GM19397 (cell line): Measurements from ENCODE around the gene LHFPL6.

Experiments used
- ATAC-seq: cut with Tn5 transposase; IDR thresholded peaks from one replicate; pipeline ENCODE4 v1.9.1; 2021; ENCODE audit warnings: mild to moderate bottlenecking, moderate library complexity; ENCODE audit not compliant: unreplicated experiment

LHFPL6 gene

GRCh38 chr13:39521701-39522100 lies 81.3 kb downstream of the LHFPL6 start:
- ATAC-seq = no peak

GRCh38 chr13:39516096-39516495 lies 86.9 kb downstream of the LHFPL6 start:
- no peak for ATAC-seq

GRCh38 chr13:39515224-39515714 lies 87.7 kb downstream of the LHFPL6 start:
- ATAC-seq = no peak

GRCh38 chr13:39512687-39513086 lies 90.3 kb downstream of the LHFPL6 start:
- no peak for ATAC-seq

- peak; percentile 89 for ATAC-seq
Observed at GRCh38 chr13:39510316-39510695, 92.7 kb downstream of the LHFPL6 start.

GRCh38 chr13:39509616-39510315 lies 93.2 kb downstream of the LHFPL6 start:
- ATAC-seq = peak; percentile 19

- no peak for ATAC-seq
Observed at GRCh38 chr13:39506559-39507390, 96.2 kb downstream of the LHFPL6 start.

- no peak for ATAC-seq
Observed at GRCh38 chr13:39505151-39505550, 97.8 kb downstream of the LHFPL6 start.

- ATAC-seq = no peak
Observed at GRCh38 chr13:39503048-39503447, 99.9 kb downstream of the LHFPL6 start.

- ATAC-seq = no peak
Observed at GRCh38 chr13:39501702-39502324, 101.2 kb downstream of the LHFPL6 start.

- ATAC-seq = no peak
Observed at GRCh38 chr13:39499604-39500003, 103.4 kb downstream of the LHFPL6 start.

GRCh38 chr13:39498471-39499114 lies 104.4 kb downstream of the LHFPL6 start:
- no peak for ATAC-seq

GRCh38 chr13:39496506-39496905 lies 106.5 kb downstream of the LHFPL6 start:
- ATAC-seq = no peak

GRCh38 chr13:39494633-39495032 lies 108.4 kb downstream of the LHFPL6 start:
- no peak for ATAC-seq

GRCh38 chr13:39494006-39494405 lies 109.0 kb downstream of the LHFPL6 start:
- ATAC-seq = no peak

GRCh38 chr13:39490136-39490535 lies 112.9 kb downstream of the LHFPL6 start:
- ATAC-seq = no peak

GRCh38 chr13:39486758-39487157 lies 116.2 kb downstream of the LHFPL6 start:
- ATAC-seq = no peak

GRCh38 chr13:39485314-39485700 lies 117.7 kb downstream of the LHFPL6 start:
- ATAC-seq = no peak

GRCh38 chr13:39484506-39485313 lies 118.3 kb downstream of the LHFPL6 start:
- no peak for ATAC-seq

GRCh38 chr13:39483326-39483725 lies 119.7 kb downstream of the LHFPL6 start:
- ATAC-seq = no peak
